Natural killer cell (primary cell): Measurements from ENCODE around the gene CLEC20A. TPM values are rescaled to one million over a fixed set of nuclear protein-coding genes. Genes with fewer than 3 reads are reported as not detected.

ENCODE experiments used
- ATAC-seq, 3 donors: fragments of 150-1000 bp in 2 of 3; fragments of 200-7000 bp in 1 of 3; cut with Tn5 transposase; 1 replicate in 1 of 3; 2 replicates in 2 of 3; pipeline ENCODE4 v1.10.0; 2021; ENCODE audit warnings: mild to moderate bottlenecking in 2 of 3, moderate library complexity in 2 of 3
- DNase-seq, 2 donors: peaks; one replicate each; pipeline versions ENCODE4 v3.0.0 to v3.0.0-alpha.2; 2013 to 2021; ENCODE audit warnings: mixed read lengths in 1 of 2
- H3K27ac ChIP-seq: one replicate; pipeline ENCODE4 v1.5.1; 2013; ENCODE audit warnings: mild to moderate bottlenecking, low read length
- H3K27me3 ChIP-seq: one replicate; pipeline ENCODE4 v1.6.1; 2013; ENCODE audit warnings: low read length; ENCODE audit not compliant: control insufficient read depth, insufficient read depth
- H3K36me3 ChIP-seq: one replicate; pipeline ENCODE4 v1.6.1; 2013; ENCODE audit warnings: low read length; ENCODE audit not compliant: control insufficient read depth, insufficient read depth
- H3K4me1 ChIP-seq: one replicate; pipeline ENCODE4 v1.6.1; 2013; ENCODE audit warnings: low read length; ENCODE audit not compliant: control insufficient read depth, insufficient read depth
- H3K4me3 ChIP-seq: one replicate; pipeline ENCODE4 v1.5.1; 2013; ENCODE audit warnings: low read length
- H3K9me3 ChIP-seq: one replicate; pipeline ENCODE4 v1.6.1; 2013; ENCODE audit warnings: low read length; ENCODE audit not compliant: control insufficient read depth, insufficient read depth
- H3K27ac Mint-ChIP-seq, 2 donors: one replicate each; pipeline ENCODE4 v1.8.0; 2022; ENCODE audit warnings: mild to moderate bottlenecking in 2 of 2, mixed read lengths in 2 of 2, moderate library complexity in 1 of 2
- H3K27me3 Mint-ChIP-seq, 2 donors: one replicate each; pipeline ENCODE4 v1.8.0; 2022; ENCODE audit warnings: low read depth in 2 of 2, mixed read lengths in 2 of 2
- H3K36me3 Mint-ChIP-seq: one replicate; pipeline ENCODE4 v1.8.0; 2022; ENCODE audit warnings: mixed read lengths
- H3K4me1 Mint-ChIP-seq, 2 donors: one replicate each; pipeline ENCODE4 v1.8.0; 2022; ENCODE audit warnings: mixed read lengths in 2 of 2
- H3K4me3 Mint-ChIP-seq: one replicate; pipeline ENCODE4 v1.8.0; 2022; ENCODE audit warnings: mild to moderate bottlenecking, moderate library complexity, mixed read lengths
- H3K9me3 Mint-ChIP-seq, 2 donors: one replicate each; pipeline ENCODE4 v1.8.0; 2022; ENCODE audit warnings: mixed read lengths in 2 of 2
- WGBS: methylation state at CpG from one replicate; pipeline ENCODE4 v1.1.7; 2013; ENCODE audit warnings: missing lambda C conversion rate; ENCODE audit not compliant: insufficient coverage; 5-methylcytosine and 5-hydroxymethylcytosine counted together
- intact Hi-C: fragments of 100-400 bp; cut with micrococcal nuclease; formaldehyde crosslinking; loops from one replicate; pipeline ENCODE4 v1.14.2; 2022
- total RNA-seq, 4 donors: library from RNA; stranded (reverse); fragments of 120-200 nt in 1 of 4; gene quantifications; one replicate each; pipeline versions ENCODE4 v1.2.3 to v1.2.4, GENCODE V29; 2013 to 2022
- TF ChIP-seq, protein P1 (sequence below): fragments of 200-600 bp; IDR thresholded peaks from one replicate; pipeline ENCODE4 v1.8.0; 2022; ENCODE audit warnings: antibody characterized with exemption

The CLEC20A gene
- total RNA-seq, 3 donors from 2014 or later (not counting 1 experiment from before 2014, with no cell fraction given), result not detected

DNA sequence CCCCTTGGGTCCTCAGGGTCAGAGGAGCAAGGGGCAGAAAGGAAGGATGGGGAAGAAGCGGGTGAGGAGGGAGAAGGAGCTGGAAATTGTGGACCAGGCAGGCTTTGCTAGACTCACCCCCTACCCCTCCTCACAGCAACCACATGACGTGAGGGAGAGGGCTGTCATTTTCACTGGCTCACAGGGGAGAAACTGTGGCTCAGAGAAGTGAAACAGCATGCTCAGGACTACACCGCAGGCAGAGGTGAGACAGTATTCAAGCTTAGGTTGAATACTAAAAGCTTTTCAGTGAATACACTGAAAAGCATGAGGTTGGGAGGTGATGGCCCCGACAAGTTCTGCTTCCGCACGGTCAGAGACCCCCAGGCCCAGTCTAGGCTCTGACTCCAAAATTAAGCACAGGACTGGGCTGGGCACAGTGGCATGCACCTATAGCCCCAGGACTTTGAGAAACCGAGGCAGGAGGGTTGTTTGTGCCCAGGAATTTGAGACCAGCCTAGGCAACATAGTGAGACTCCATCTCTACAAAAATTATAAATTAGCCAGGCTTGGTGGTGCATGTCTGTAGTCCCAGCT lies 1.2 kb upstream of the CLEC20A start:
- H3K27ac ChIP-seq, result no peak overlapping the region
- intact Hi-C loops, result no loop called here
- DNase-seq, result no peak

DNA sequence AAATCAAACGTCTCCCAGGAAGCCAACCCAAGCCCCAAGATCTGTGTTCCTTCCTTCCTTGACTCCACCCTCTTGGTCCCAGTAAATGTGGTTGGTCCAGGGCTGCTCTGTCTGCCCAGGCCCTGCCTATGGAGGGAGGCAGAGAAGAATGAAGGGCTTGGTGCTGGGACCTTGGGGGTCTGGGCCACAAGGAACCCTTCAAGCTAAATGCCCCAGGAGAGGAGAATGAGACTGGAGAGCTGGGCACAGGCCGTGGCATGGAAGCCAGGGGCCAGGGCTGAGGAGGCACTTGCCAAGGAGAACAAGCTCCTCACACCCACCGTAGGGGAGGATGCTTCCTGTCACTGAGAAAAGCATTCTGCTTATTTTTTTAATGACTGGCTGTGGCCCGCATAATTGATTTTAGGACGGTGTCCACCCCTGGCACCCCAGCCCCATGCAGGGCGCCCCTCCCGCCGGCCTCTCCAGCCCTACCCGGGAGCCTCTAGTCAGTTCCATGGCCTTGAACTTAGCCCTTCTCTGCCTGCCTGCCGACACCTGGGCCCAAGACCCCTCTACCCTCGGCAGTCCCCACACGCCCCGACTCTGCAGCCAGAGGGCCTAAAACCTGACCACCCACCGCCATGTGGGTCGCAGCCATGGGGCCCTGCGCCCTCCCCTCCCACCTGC lies 889 bp downstream of the CLEC20A start:
- Mint-ChIP-seq H3K36me3 (no peaks in the 10 kb centered on the region), H3K27ac (no peak overlapping the region), H3K4me3 (no peak overlapping the region), H3K9me3 (no peaks in the 10 kb centered on the region), H3K4me1 (no peaks in the 10 kb centered on the region), H3K27me3 (no peaks in the 10 kb centered on the region)
- H3K27me3 ChIP-seq, result no peaks in the 10 kb centered on the region
- TF ChIP-seq, protein P1, sequence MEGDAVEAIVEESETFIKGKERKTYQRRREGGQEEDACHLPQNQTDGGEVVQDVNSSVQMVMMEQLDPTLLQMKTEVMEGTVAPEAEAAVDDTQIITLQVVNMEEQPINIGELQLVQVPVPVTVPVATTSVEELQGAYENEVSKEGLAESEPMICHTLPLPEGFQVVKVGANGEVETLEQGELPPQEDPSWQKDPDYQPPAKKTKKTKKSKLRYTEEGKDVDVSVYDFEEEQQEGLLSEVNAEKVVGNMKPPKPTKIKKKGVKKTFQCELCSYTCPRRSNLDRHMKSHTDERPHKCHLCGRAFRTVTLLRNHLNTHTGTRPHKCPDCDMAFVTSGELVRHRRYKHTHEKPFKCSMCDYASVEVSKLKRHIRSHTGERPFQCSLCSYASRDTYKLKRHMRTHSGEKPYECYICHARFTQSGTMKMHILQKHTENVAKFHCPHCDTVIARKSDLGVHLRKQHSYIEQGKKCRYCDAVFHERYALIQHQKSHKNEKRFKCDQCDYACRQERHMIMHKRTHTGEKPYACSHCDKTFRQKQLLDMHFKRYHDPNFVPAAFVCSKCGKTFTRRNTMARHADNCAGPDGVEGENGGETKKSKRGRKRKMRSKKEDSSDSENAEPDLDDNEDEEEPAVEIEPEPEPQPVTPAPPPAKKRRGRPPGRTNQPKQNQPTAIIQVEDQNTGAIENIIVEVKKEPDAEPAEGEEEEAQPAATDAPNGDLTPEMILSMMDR, result no peak
- H3K27ac ChIP-seq, result no peak overlapping the region
- no peak overlapping the region for H3K4me3 ChIP-seq
- no peaks in the 10 kb centered on the region for H3K4me1 ChIP-seq
- H3K9me3 ChIP-seq, result no peaks in the 10 kb centered on the region
- H3K36me3 ChIP-seq, result no peaks in the 10 kb centered on the region
- ATAC-seq (no peak), DNase-seq (no peak)
- intact Hi-C loops, result no loop called here
- WGBS, result 88% methylated on average over 16 of the region's 16 CpGs

More for the DNA sequence above, 1.2 kb upstream of the CLEC20A start:
- Histone ChIP-seq H3K4me3 (no peak overlapping the region), H3K9me3 (no peaks in the 10 kb centered on the region), H3K4me1 (no peaks in the 10 kb centered on the region), H3K36me3 (no peaks in the 10 kb centered on the region), H3K27me3 (no peaks in the 10 kb centered on the region)
- Mint-ChIP-seq H3K9me3 (no peaks in the 10 kb centered on the region), H3K4me3 (no peak overlapping the region), H3K27me3 (peaks cover 3 to 8% of the 10 kb centered on the region in 2 donors), H3K27ac (no peak overlapping the region), H3K4me1 (peaks cover 0 to 5% of the 10 kb centered on the region in 2 donors), H3K36me3 (no peaks in the 10 kb centered on the region)
- TF ChIP-seq, protein P1, result no peak
- no peak for ATAC-seq
- 87% methylated on average over 6 of the region's 7 CpGs for WGBS

DNA sequence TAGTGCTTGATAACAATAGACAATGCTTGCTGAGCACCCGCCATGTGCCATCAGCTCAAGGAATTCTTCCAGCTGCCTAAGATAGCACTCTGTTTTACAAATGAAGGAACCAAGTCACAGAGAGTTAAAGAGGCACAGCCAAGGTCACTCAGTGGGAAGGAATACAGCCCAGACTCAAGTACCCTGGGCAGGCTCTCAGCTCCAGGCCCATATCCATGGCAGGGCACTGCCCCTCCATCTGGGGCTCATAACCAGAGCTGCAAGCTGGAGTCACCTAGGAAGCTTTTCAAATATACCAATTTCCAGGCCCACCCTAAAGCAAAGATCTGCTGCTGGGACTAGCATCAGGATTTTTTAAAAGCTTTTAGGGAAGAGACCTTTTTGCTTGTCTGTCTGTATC lies 1.6 kb downstream of the CLEC20A start:
- Histone ChIP-seq H3K27me3 (no peaks in the 10 kb centered on the region), H3K4me1 (no peaks in the 10 kb centered on the region), H3K4me3 (no peak overlapping the region), H3K9me3 (no peaks in the 10 kb centered on the region), H3K36me3 (no peaks in the 10 kb centered on the region), H3K27ac (no peak overlapping the region)
- Mint-ChIP-seq H3K4me3 (no peak overlapping the region), H3K36me3 (no peaks in the 10 kb centered on the region), H3K4me1 (no peaks in the 10 kb centered on the region), H3K27ac (no peak overlapping the region), H3K9me3 (no peaks in the 10 kb centered on the region), H3K27me3 (no peaks in the 10 kb centered on the region)
- no peak for ATAC-seq
- 91% methylated on average over 1 of the region's 1 CpG for WGBS
- TF ChIP-seq, protein P1, result no peak
- no peak for DNase-seq
- intact Hi-C loops, result no loop called here

DNA sequence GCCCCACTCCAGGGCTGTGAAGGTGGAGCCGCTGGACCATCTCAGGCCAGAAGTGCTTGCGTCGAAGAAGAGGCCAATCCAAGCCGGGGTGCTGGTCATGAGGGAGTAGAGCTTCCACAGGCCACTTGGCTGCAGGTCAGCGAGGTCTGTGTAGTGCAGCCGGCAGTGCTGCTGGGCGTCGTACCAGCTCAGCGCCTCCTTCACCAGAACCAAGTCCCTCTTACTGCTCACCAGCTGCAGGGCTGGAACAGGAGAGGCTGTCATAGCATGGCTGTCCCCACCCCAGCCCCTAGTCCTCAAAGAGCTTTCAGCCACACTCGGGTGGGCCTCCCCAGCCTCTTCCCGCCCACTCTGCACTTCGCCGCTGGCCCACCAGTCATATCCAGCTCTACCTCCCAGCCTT lies 2.2 kb downstream of the CLEC20A start:
- TF ChIP-seq, protein P1, result no peak
- no peaks in the 10 kb centered on the region for H3K9me3 ChIP-seq
- no peaks in the 10 kb centered on the region for H3K27me3 Mint-ChIP-seq
- 95% methylated on average over 13 of the region's 13 CpGs for WGBS
- no peaks in the 10 kb centered on the region for H3K9me3 Mint-ChIP-seq
- H3K4me1 Mint-ChIP-seq, result no peaks in the 10 kb centered on the region
- H3K4me3 ChIP-seq, result no peak overlapping the region
- no peak overlapping the region for H3K4me3 Mint-ChIP-seq
- DNase-seq, result no peak
- intact Hi-C loops, result no loop called here
- H3K36me3 ChIP-seq, result no peaks in the 10 kb centered on the region
- H3K27ac Mint-ChIP-seq, result no peak overlapping the region
- H3K27me3 ChIP-seq, result no peaks in the 10 kb centered on the region
- no peaks in the 10 kb centered on the region for H3K4me1 ChIP-seq
- no peak overlapping the region for H3K27ac ChIP-seq
- ATAC-seq, result no peak
- no peaks in the 10 kb centered on the region for H3K36me3 Mint-ChIP-seq
